ENCODE measurements around the gene GADL1. TPM values are rescaled to one million over a fixed set of nuclear protein-coding genes. Genes with fewer than 3 reads are reported as not detected.

Gene GADL1
- polyA plus RNA-seq, 4 donors, result 0.60 to 4.0 (median 3.0) TPM

- no peak for DNase-seq (ENCODE audit: low read depth in 4 of 4, low spot score in 3 of 4)
These were observed 193.6 kb downstream of the GADL1 start for GRCh38 chr3:30700702-30701321.

GRCh38 chr3:30699927-30700326 lies 194.5 kb downstream of the GADL1 start:
- DNase-seq (ENCODE audit: low read depth in 4 of 4, low spot score in 3 of 4), result no peak

- no peak for DNase-seq (ENCODE audit: low read depth in 4 of 4, low spot score in 3 of 4)
These were observed 195.9 kb downstream of the GADL1 start for GRCh38 chr3:30698549-30698948.

- no peak for DNase-seq (ENCODE audit: low read depth in 4 of 4, low spot score in 3 of 4)
These were observed 197.6 kb downstream of the GADL1 start for GRCh38 chr3:30696896-30697295.

GRCh38 chr3:30696403-30696819 lies 198.1 kb downstream of the GADL1 start:
- DNase-seq (ENCODE audit: low read depth in 4 of 4, low spot score in 3 of 4), result no peak

GRCh38 chr3:30695302-30696061 lies 199.0 kb downstream of the GADL1 start:
- DNase-seq (ENCODE audit: low read depth in 4 of 4, low spot score in 3 of 4), result no peak

GRCh38 chr3:30694668-30695067 lies 199.8 kb downstream of the GADL1 start:
- DNase-seq (ENCODE audit: low read depth in 4 of 4, low spot score in 3 of 4), result no peak

GRCh38 chr3:30694148-30694547 lies 200.3 kb downstream of the GADL1 start:
- no peak for DNase-seq (ENCODE audit: low read depth in 4 of 4, low spot score in 3 of 4)

- DNase-seq (ENCODE audit: low read depth in 4 of 4, low spot score in 3 of 4), result peak in 2 of 4 donors; percentile 57
These were observed 200.9 kb downstream of the GADL1 start for GRCh38 chr3:30693470-30694120.

- DNase-seq (ENCODE audit: low read depth in 4 of 4, low spot score in 3 of 4), result no peak
These were observed 201.8 kb downstream of the GADL1 start for GRCh38 chr3:30692498-30693130.

GRCh38 chr3:30691944-30692343 lies 202.5 kb downstream of the GADL1 start:
- DNase-seq (ENCODE audit: low read depth in 4 of 4, low spot score in 3 of 4), result no peak

- DNase-seq (ENCODE audit: low read depth in 4 of 4, low spot score in 3 of 4), result no peak
These were observed 203.1 kb downstream of the GADL1 start for GRCh38 chr3:30691249-30691880.

- DNase-seq (ENCODE audit: low read depth in 4 of 4, low spot score in 3 of 4), result no peak
These were observed 204.3 kb downstream of the GADL1 start for GRCh38 chr3:30690199-30690598.

GRCh38 chr3:30688776-30689641 lies 205.5 kb downstream of the GADL1 start:
- DNase-seq (ENCODE audit: low read depth in 4 of 4, low spot score in 3 of 4), result no peak

- no peak for DNase-seq (ENCODE audit: low read depth in 4 of 4, low spot score in 3 of 4)
These were observed 206.4 kb downstream of the GADL1 start for GRCh38 chr3:30687930-30688570.

- no peak for DNase-seq (ENCODE audit: low read depth in 4 of 4, low spot score in 3 of 4)
These were observed 207.7 kb downstream of the GADL1 start for GRCh38 chr3:30686799-30687198.

- no peak for DNase-seq (ENCODE audit: low read depth in 4 of 4, low spot score in 3 of 4)
These were observed 208.3 kb downstream of the GADL1 start for GRCh38 chr3:30686176-30686575.

- DNase-seq (ENCODE audit: low read depth in 4 of 4, low spot score in 3 of 4), result no peak
These were observed 209.2 kb downstream of the GADL1 start for GRCh38 chr3:30685267-30685667.

- DNase-seq (ENCODE audit: low read depth in 4 of 4, low spot score in 3 of 4), result no peak
These were observed 210.1 kb downstream of the GADL1 start for GRCh38 chr3:30684356-30684755.

All from left renal pelvis (tissue), 4 donors.